Putamen (tissue), 1 donor: ENCODE data around the gene PELO.

ENCODE experiments used
- DNase-seq: peaks from one replicate; pipeline ENCODE4 v3.0.0-alpha.2; 2016; ENCODE audit warnings: low spot score

Gene PELO

GRCh38 chr5:52829664-52830063 is 41.9 kb downstream of the PELO start:
- no peak for DNase-seq

DNA sequence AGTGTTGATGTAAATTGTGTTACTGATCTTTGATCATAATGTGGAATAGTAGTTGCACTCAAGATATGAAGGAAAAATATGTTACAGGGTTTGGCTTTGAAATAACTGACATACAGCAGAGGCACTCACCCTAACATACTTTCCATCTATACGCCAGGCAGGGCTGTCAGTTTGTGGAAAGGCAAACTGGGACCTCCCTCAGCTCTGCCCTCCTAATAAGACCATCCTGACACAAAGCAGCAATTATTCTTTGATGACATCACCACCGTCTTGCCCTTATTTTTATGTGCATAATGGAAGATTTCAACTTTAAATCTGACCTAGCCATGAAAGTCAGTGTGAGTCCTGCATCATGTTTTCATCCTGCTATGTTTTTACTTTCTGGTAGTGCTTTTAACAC is 42.9 kb downstream of the PELO start:
- no peak for DNase-seq

DNA sequence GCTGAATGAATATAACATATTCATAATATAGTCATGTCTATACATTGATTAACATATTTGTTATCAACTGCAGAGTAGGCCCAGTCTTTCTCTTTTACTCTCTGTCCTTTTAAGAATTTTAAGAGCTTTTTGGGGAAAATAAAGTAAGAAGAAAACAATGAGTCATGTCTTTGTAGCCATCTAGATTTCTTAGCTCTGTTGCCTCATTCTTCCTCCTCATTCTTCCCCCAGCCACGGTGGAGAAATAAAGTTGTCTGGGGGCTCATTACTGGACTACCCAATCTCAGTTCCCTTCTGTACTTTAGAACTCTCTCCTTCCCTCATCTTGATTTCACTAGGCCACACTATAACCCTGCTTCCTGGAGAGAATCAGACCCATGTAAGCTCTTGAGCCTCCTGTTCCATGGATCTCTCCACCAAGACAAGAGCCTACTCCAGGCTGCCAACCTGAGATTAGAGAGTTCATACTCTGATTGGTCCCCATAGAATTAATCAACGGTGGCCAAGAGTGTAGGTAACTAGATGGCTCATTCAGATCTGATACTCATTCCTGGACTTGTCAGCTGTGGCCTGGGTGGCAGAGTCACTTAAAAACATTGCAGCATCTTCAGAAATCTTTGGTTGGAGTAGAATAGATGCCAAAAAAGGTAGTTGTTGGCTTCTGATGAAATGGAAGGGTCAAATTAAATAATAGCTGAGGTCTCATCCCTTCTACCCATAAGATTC is 44.2 kb downstream of the PELO start:
- no peak for DNase-seq

GRCh38 chr5:52834320-52834719 is 46.6 kb downstream of the PELO start:
- DNase-seq: no peak

GRCh38 chr5:52837068-52837467 is 49.4 kb downstream of the PELO start:
- no peak for DNase-seq
